GM21528 (cell line): ENCODE results near the gene NOL9.

Source experiments
- ATAC-seq: cut with Tn5 transposase; IDR thresholded peaks from one replicate; pipeline ENCODE4 v1.9.1; 2021; ENCODE audit warnings: mild to moderate bottlenecking, moderate library complexity; ENCODE audit not compliant: unreplicated experiment, low FRiP score

NOL9 gene

DNA sequence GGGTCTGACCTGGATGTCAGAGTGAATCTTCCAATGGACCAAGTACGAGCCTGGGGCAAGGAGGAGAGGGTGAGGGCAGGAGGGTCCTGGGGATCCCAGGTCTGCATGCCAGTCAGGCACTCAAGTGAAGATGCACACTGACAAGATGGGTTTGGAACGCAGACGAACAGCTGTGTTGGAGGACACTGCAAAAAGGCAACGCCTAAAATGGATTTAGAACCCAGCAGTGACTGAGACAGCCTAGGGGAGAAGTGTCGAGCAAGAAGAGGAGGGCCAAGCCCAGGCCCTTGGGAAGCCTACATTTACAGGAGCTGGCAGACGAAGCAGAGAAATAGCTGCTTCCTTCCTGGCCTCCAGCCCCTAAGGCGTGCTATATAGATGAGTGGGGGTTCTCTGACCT lies 25.8 kb downstream of the NOL9 start:
- ATAC-seq, result no peak

DNA sequence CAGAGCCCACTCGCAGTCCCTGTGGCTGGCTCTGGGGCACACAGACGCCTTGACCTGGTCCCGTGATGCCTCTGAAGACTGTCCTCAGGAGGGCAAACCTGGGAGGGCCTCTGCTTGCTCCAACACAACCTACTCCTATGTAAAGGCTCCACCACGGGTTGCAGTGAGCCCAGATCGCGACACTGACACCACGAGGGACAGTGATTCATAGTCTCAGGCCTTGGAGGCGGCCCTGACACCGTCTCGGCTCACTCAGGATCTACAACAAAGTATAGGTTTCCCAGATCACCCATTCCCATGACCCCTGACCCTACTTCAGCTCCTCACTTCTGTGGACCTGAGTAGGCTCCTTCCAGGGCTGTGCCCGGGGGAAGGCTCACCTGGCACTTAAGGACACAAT lies 28.0 kb downstream of the NOL9 start:
- ATAC-seq, result no peak

DNA sequence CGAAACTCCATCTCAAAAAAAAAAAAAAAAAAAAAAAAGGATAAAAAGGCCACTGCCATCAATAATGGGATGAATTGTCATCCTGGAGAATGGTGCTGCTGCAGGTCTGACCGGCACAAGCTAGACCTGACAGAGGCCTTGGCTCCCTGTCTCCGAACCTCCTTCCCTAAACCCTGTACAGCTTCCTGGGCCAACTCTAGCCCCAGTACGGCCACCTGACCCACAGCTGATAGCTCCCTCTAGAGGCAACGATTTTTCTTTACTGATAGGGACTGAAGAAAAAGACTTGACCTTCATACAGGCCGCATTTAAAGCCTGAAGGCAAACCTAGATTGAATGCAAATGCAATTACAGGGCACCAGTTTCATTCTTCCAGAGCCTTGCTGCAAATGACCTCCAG lies 30.7 kb downstream of the NOL9 start:
- no peak for ATAC-seq

GRCh38 chr1:6521536-6521935 lies 32.8 kb downstream of the NOL9 start:
- no peak for ATAC-seq

DNA sequence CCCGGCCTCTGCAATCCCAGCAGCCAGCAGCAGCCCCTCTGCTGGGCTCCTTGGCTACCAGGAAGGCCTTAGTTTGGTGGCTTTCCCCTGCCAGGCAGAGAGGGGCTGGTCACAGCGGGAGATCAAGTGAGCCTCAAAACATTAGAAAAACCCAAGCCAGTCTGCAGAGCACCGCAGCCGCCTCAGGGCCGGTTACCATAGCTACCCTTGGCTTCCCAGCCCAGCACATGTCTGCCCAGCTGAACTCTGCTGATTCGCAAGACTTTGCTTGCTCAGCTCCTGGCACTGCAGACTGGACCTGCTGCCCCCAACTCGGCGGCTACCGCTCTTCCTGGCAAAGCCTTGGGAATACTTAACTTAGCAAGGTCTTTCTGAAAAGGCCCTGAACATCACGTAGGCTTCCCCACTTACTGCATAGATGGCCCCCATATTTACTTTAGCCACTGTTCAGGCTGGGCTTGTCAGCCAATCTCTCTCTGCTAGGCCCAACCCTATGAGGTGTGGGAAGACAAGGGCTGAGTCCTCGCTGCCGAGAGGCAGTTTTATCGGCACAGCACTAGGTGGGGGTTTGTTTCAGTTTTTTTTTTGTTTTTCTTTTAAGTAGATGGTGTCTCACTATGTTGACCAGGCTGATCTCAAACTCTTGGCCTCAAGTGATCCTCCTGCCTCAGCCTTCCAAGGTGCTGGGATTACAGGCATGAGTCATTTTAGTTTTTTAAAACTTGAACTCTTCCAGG lies 34.2 kb downstream of the NOL9 start:
- ATAC-seq, result no peak

GRCh38 chr1:6519491-6519934 lies 34.8 kb downstream of the NOL9 start:
- no peak for ATAC-seq

- no peak for ATAC-seq
These were observed 36.9 kb downstream of the NOL9 start for GRCh38 chr1:6517435-6517851.

GRCh38 chr1:6515771-6516170 lies 38.5 kb downstream of the NOL9 start:
- ATAC-seq, result no peak

DNA sequence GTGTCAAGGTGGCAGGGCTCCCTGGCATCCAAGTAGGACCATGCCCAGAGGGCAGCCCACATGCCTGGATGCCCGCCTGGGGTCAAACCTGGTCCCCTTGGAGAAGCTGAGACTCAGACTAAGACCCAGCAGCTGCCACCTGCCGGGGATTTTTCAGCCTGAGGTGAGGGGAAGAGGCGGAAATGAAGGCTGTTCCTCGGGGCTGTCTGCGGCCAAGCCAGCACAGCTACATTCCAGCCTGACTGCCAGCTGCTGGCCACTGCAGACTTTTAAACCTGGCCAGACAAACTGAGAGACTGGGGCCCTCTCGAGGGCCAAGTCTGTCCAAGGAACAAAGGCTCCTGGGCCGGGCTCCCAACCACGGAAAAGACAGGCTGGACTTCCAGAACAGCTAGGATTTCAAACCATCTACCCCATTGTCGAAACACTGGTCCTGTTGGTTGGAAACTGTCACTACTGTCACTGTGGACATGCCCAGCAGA lies 41.0 kb downstream of the NOL9 start:
- ATAC-seq, result no peak

GRCh38 chr1:6512908-6513280 lies 41.4 kb downstream of the NOL9 start:
- no peak for ATAC-seq

DNA sequence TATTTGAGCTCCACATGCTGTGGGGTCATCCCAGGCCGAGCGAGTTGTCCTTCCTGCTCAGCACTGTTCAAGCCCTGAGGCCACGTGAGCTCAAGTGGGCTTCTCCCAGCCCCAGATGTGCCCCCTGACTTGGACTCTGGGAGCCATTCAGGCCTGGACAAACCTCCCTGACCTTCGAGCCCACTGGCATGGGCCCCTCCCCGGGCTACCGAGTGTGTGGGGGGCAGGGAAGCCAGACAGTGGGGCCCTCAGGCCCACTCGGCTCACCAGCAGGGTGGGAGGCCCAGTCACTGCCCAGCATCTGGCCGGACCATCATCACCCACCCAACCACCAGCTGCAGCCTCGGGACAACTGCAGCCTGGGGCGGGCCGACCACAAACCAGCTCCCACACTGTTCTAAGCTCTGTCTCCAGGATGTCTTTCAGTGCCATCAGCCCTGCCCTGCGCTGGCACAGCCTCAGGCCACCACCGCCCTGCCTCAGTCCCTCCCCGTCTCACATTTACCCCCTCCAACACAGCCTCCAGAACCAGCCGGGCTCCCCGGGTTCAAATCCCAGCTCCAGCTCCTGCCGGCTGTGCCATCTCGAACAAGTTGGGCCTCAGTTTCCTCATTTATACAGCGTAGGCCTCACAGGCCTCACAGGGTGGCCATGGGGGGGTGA lies 41.9 kb downstream of the NOL9 start:
- ATAC-seq, result no peak

GRCh38 chr1:6511561-6512244 lies 42.6 kb downstream of the NOL9 start:
- no peak for ATAC-seq

DNA sequence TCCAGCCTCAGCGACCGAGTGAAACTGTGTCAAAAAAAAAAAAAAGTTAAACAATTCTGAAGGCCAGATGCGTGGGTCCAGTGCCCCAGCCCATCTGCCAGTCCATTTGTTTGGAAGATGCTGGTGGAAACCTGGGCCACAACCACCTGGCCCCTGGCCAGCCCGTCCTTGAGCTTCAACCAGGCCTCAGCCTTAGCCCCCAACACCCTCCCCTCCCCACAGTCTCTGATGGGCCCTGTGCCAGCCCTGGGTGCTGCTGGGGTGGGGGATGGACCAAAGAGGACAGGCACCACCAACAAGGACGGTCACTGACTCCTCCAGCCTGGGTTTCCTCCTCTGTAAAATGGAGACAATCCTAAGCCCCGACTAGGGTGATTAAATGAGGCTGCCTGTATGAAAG lies 43.3 kb downstream of the NOL9 start:
- ATAC-seq, result no peak

- ATAC-seq, result no peak
These were observed 43.8 kb downstream of the NOL9 start for GRCh38 chr1:6510493-6510892.

GRCh38 chr1:6509919-6510291 lies 44.4 kb downstream of the NOL9 start:
- ATAC-seq, result no peak

DNA sequence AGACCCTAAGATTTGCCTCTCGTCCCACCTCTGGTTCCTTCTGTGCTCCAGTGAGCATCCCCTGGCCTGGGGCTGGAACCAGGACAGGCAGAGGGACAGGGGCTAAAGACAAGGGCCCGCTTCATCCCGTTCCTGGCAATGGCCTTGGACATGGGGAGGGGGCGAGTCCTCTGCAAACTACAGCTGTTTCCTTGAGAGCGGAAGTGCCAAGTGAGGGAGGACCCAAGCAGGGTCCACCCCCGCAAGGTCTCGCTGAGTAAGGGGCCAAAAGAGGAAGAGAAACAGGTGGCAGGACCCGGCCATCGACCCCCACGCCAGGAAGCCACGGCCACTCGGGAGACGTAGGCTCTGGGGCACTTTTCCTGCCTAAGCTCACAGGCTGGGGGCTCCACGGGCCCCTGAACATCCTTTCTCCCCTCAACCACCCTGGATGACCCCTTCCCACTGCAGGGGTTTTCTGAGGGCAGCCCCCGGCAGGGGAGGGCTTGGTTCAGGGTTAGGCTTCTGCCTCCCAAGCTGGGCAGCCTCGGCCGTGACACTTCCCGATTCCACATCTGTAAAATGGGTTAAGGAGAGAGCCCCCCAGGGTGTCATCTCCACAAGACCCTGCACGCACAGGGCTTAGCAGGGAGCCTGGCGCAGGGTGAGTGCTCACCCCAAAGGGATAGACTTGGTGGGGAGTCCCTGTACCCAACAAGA lies 44.9 kb downstream of the NOL9 start:
- ATAC-seq, result no peak

- no peak for ATAC-seq
These were observed 45.5 kb downstream of the NOL9 start for GRCh38 chr1:6508816-6509189.

- ATAC-seq, result no peak
These were observed 46.0 kb downstream of the NOL9 start for GRCh38 chr1:6508154-6508815.

DNA sequence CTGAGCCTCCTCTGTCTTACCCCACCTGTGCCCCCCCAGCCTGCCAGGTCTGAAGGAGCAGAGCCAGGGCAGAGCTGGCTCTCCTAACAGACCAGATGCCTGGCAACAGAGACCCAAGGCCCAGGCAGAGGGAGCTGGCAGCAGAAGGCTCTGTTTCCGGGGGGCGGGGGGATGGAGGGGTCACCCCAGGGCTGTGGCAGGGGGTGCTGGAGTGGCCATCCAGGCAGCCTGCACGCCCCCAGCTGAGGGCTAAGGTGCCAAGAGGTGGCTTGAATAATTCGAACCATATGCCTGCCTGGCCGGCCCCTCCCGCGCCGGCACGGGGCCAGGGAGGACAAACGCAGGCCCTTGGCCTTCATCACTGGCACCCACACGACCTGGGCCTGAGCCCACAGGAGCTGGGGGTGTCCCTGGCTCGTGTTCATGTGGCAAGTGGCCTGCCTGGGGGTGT lies 46.8 kb downstream of the NOL9 start:
- no peak for ATAC-seq

DNA sequence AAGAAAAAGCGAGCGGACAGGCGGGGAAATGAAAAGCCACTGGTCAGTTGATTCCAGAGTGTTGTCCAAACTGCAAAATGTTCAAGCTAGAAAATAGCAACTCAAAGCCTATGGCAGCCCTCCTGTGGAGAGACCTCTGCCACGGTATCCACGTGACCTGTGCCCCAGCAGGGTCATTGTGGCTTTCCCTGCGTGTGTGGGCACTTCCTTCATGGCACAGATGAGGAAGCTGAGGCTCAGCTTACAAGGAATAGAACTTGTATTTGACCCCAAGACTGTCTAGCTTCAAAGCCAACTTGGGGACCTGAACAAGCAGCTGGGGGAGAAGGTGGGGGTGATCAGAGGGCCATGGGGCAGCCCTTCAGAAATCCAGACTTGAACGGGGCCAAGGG lies 47.3 kb downstream of the NOL9 start:
- no peak for ATAC-seq
